SH-SY5Y (cell line): ENCODE results near the gene GADL1.

Experiments used
- GATA2 ChIP-seq: IDR thresholded peaks from 2 replicates; pipeline ENCODE4 v1.6.1; 2011; ENCODE audit warnings: mild to moderate bottlenecking, low read depth, low read length
- GATA3 ChIP-seq: IDR thresholded peaks from 2 replicates; pipeline ENCODE4 v1.6.1; 2011; ENCODE audit warnings: low read depth, mild to moderate bottlenecking, low read length, moderate library complexity

- TF ChIP-seq GATA3: no peak
- no peak for TF ChIP-seq GATA2
Observed at GRCh38 chr3:30751610-30752299, 142.7 kb downstream of the GADL1 start.
